Lower leg skin (tissue), 4 donors: ENCODE measurements around the gene PRDM16. TPM values are rescaled to one million over a fixed set of nuclear protein-coding genes. Genes with fewer than 3 reads are reported as not detected.

ENCODE experiments used
- DNase-seq, 2 donors: peaks; one replicate each; pipeline ENCODE4 v3.0.0-alpha.2; 2019; ENCODE audit warnings: low spot score in 2 of 2
- H3K4me3 ChIP-seq: fragments of 200-600 bp; sonication (generic); 2 replicates; pipeline ENCODE4 v1.5.1; 2017; ENCODE audit warnings: mild to moderate bottlenecking, low read depth; ENCODE audit not compliant: poor library complexity, severe bottlenecking
- CTCF ChIP-seq, 3 donors: fragments of 450-650 bp; IDR thresholded peaks; one replicate each; pipeline ENCODE4 v1.5.1; 2016; ENCODE audit warnings: antibody characterized with exemption in 3 of 3, mild to moderate bottlenecking in 3 of 3, moderate library complexity in 2 of 3
- POLR2A ChIP-seq, 2 donors: fragments of 450-650 bp; IDR thresholded peaks; one replicate each; pipeline ENCODE4 v1.6.1; 2016 to 2017; ENCODE audit warnings: antibody characterized with exemption in 2 of 2, mild to moderate bottlenecking in 1 of 2, moderate library complexity in 1 of 2
- WGBS, 2 donors: methylation state at CpG; one replicate each; pipeline ENCODE4 v1.1.5; 2018; 5-methylcytosine and 5-hydroxymethylcytosine counted together
- intact Hi-C: fragments of 100-400 bp; cut with DNase I; formaldehyde crosslinking; loops from one replicate; pipeline ENCODE4 v1.15.0; 2023; ENCODE audit warnings: low total_unique reads
- total RNA-seq, 4 donors: library from RNA; depleted of rRNA; stranded (reverse); fragments of >200 nt; gene quantifications; one replicate each; pipeline ENCODE4 v1.1.0, GENCODE V29; 2016

Gene PRDM16
- total RNA-seq, 4 donors from 2014 or later, result 0.08 to 0.91 (median 0.56) TPM; not detected in 1

- DNase-seq, result no peak
- WGBS, 2 donors, result 63 to 71% methylated on average over 16 to 17 of the region's 18 CpGs
- intact Hi-C loops, result no loop called here
- no peak overlapping the region for H3K4me3 ChIP-seq
- no peak for TF ChIP-seq CTCF (IDR thresholded peaks at IDR 0.05)
- TF ChIP-seq POLR2A (IDR thresholded peaks at IDR 0.05), result no peak
These were observed 278.4 kb downstream of the PRDM16 start for GRCh38 chr1:3347257-3348020.

- DNase-seq, result no peak
- no peak overlapping the region for H3K4me3 ChIP-seq
- WGBS, 2 donors, result 66 to 67% methylated on average over 14 of the region's 15 CpGs
- intact Hi-C loops, result no loop called here
- no peak for TF ChIP-seq CTCF (IDR thresholded peaks at IDR 0.05)
- TF ChIP-seq POLR2A (IDR thresholded peaks at IDR 0.05), result no peak
These were observed 279.3 kb downstream of the PRDM16 start for GRCh38 chr1:3348196-3348865.

- H3K4me3 ChIP-seq, result no peak overlapping the region
- WGBS, 2 donors, result 61% methylated on average over 29 of the region's 34 CpGs
- intact Hi-C loops, result no loop called here
- TF ChIP-seq POLR2A (IDR thresholded peaks at IDR 0.05) (no peak), CTCF (IDR thresholded peaks at IDR 0.05) (no peak)
- no peak for DNase-seq
These were observed 280.4 kb downstream of the PRDM16 start for GRCh38 chr1:3349161-3349967.

- TF ChIP-seq POLR2A (IDR thresholded peaks at IDR 0.05) (no peak), CTCF (IDR thresholded peaks at IDR 0.05) (no peak)
- no peak overlapping the region for H3K4me3 ChIP-seq
- intact Hi-C loops, result no loop called here
- 92 to 93% methylated on average over 3 of the region's 3 CpGs for WGBS, 2 donors
- DNase-seq, result no peak
These were observed 280.9 kb downstream of the PRDM16 start for GRCh38 chr1:3349968-3350299.

GRCh38 chr1:3350506-3351261 lies 281.7 kb downstream of the PRDM16 start:
- intact Hi-C loops, result no loop called here
- no peak for DNase-seq
- no peak overlapping the region for H3K4me3 ChIP-seq
- TF ChIP-seq CTCF (IDR thresholded peaks at IDR 0.05), result no peak
- TF ChIP-seq POLR2A (IDR thresholded peaks at IDR 0.05), result no peak
- 34 to 40% methylated on average over 19 to 20 of the region's 20 CpGs for WGBS, 2 donors
